Raji (cell line): ENCODE results near the gene IMP3.
A peak's percentile ranks its signal among the peaks of the same experiment; 100 is the strongest.

Experiments used
- POLR2A ChIP-seq: IDR thresholded peaks from 2 replicates; pipeline ENCODE4 v1.6.1; 2011; ENCODE audit warnings: low read depth, low read length, control low read depth; ENCODE audit not compliant: insufficient read depth

The IMP3 gene

GRCh38 chr15:75639709-75640482 lies at the start of gene IMP3:
TSS of gene IMP3 (minus strand) at chr15:75640224. CDS start at chr15:75640168, 56 bp downstream.
- TF ChIP-seq POLR2A, result peak; percentile 99

GRCh38 chr15:75688831-75689230 lies 48.8 kb upstream of the IMP3 start:
- TF ChIP-seq POLR2A, result no peak

- no peak for TF ChIP-seq POLR2A
Observed at GRCh38 chr15:75688278-75688557, 48.2 kb upstream of the IMP3 start.

GRCh38 chr15:75687486-75688277 lies 47.7 kb upstream of the IMP3 start:
- TF ChIP-seq POLR2A, result no peak

GRCh38 chr15:75685195-75685594 lies 45.2 kb upstream of the IMP3 start:
- TF ChIP-seq POLR2A, result no peak

GRCh38 chr15:75684648-75685047 lies 44.6 kb upstream of the IMP3 start:
- no peak for TF ChIP-seq POLR2A

GRCh38 chr15:75682181-75683135 lies 42.4 kb upstream of the IMP3 start:
- no peak for TF ChIP-seq POLR2A

GRCh38 chr15:75680007-75680789 lies 40.2 kb upstream of the IMP3 start:
- no peak for TF ChIP-seq POLR2A

- TF ChIP-seq POLR2A, result no peak
Observed at GRCh38 chr15:75677465-75678323, 37.7 kb upstream of the IMP3 start.

- TF ChIP-seq POLR2A, result no peak
Observed at GRCh38 chr15:75676688-75677464, 36.9 kb upstream of the IMP3 start.

- TF ChIP-seq POLR2A, result no peak
Observed at GRCh38 chr15:75675579-75676404, 35.8 kb upstream of the IMP3 start.

GRCh38 chr15:75674366-75674765 lies 34.3 kb upstream of the IMP3 start:
- TF ChIP-seq POLR2A, result no peak
